ENCODE results near the gene EIF3K. TPM values are rescaled to one million over a fixed set of nuclear protein-coding genes. Genes with fewer than 3 reads are reported as not detected.

Gene EIF3K
- total and polyA plus RNA-seq, 8 donors = 184 to 284 (median 276) TPM

DNA sequence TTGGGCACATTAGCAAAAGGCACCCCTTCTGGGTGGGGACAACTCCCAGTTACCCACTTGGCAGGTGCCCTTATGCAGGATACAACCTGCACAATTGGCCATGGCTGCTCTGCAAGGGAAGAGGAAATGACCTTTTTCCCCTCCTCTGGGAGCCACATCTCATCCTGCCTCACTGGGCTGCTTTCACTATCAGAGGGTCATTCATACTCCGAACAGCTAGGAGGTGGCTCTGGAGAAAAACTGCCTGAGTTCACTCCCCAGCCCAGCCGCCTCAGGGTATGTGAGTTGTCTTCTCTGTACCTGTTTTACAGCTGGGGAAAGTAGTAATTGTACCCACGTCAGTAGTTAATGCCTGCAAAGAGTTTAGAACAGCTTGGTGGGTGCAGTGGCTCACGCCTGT lies 21.4 kb downstream of the EIF3K start:
- Histone ChIP-seq H3K9me3 (no peaks in the 10 kb centered on the region), H3K4me3 (no peak overlapping the region), H3K27ac (peak overlapping the region; percentile 33 to 62), H3K27me3 (no peaks in the 10 kb centered on the region), H3K36me3 (peaks cover 0 to 16% of the 10 kb centered on the region in 2 donors), H3K4me1 (peaks cover 0 to 26% of the 10 kb centered on the region in 2 donors)
- intact Hi-C loops (cut with DNase I) = loop anchor here in 1 of 2 donors (10.0 kb wide), 1 partner anchor 64 kb away; no protein-coding TSS in a partner anchor
- TF ChIP-seq, protein P1, sequence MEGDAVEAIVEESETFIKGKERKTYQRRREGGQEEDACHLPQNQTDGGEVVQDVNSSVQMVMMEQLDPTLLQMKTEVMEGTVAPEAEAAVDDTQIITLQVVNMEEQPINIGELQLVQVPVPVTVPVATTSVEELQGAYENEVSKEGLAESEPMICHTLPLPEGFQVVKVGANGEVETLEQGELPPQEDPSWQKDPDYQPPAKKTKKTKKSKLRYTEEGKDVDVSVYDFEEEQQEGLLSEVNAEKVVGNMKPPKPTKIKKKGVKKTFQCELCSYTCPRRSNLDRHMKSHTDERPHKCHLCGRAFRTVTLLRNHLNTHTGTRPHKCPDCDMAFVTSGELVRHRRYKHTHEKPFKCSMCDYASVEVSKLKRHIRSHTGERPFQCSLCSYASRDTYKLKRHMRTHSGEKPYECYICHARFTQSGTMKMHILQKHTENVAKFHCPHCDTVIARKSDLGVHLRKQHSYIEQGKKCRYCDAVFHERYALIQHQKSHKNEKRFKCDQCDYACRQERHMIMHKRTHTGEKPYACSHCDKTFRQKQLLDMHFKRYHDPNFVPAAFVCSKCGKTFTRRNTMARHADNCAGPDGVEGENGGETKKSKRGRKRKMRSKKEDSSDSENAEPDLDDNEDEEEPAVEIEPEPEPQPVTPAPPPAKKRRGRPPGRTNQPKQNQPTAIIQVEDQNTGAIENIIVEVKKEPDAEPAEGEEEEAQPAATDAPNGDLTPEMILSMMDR (IDR thresholded peaks at IDR 0.05) = no peak
- no peak for ATAC-seq
- DNase-seq = no peak

DNA sequence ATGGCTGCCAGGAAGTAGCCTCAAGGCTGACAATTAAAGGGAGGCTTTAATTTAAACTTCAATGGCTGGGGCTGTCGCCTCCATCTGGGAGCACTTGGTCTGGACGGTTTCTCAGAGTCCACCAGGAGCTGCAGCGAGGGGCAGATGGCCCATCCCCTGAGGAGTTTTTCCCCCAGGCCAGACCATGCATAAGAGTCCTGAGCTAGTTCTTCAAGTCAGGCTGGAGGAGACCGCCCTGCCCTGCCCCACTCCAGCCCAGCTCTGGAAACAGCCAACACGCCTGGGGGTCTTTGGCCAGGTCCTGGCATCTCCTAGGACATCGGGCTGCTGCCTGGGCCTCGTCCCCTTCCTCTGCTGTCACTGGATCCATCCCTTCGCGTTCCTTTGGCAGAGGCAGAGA lies 23.2 kb downstream of the EIF3K start:
- peaks cover 0 to 3% of the 10 kb centered on the region in 2 donors for H3K36me3 ChIP-seq
- TF ChIP-seq, protein P1 (IDR thresholded peaks at IDR 0.05) = no peak
- no peak overlapping the region for H3K4me3 ChIP-seq
- DNase-seq (no peak), ATAC-seq (no peak)
- no peak overlapping the region for H3K27ac ChIP-seq
- no peaks in the 10 kb centered on the region for H3K27me3 ChIP-seq
- H3K9me3 ChIP-seq = no peaks in the 10 kb centered on the region
- intact Hi-C loops (cut with DNase I) = loop anchor here in 1 of 2 donors (10.0 kb wide), 1 partner anchor 63 kb away; no protein-coding TSS in a partner anchor
- peaks cover 0 to 20% of the 10 kb centered on the region in 2 donors for H3K4me1 ChIP-seq

DNA sequence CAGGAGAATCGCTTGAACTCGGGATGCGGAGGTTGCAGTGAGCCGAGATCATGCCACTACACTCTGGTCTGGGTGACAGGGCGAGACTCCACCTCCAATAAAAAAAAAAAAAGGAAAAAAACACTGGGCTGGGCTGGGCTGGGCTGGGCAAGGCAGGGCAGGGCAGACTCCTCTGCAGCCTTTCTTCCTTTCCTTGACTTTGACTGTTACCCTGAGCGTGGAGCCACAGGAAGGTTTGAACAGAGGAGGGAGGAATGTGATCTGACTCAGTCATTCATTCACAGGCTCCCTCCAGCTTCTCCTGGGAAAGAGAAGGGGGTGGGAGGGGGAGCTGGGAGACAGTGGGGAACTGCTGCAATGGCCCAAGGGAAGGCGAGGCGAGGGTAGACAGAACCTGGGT lies 25.7 kb downstream of the EIF3K start:
- Histone ChIP-seq H3K27ac (no peak overlapping the region), H3K9me3 (no peaks in the 10 kb centered on the region), H3K27me3 (no peaks in the 10 kb centered on the region), H3K4me3 (no peak overlapping the region), H3K4me1 (peaks cover 4 to 22% of the 10 kb centered on the region in 2 donors), H3K36me3 (no peaks in the 10 kb centered on the region)
- intact Hi-C loops (cut with DNase I) = loop anchor here in 1 of 2 donors (10.0 kb wide), 1 partner anchor 60 kb away; no protein-coding TSS in a partner anchor
- DNase-seq (no peak), ATAC-seq (no peak)
- TF ChIP-seq, protein P1 (IDR thresholded peaks at IDR 0.05) = no peak

DNA sequence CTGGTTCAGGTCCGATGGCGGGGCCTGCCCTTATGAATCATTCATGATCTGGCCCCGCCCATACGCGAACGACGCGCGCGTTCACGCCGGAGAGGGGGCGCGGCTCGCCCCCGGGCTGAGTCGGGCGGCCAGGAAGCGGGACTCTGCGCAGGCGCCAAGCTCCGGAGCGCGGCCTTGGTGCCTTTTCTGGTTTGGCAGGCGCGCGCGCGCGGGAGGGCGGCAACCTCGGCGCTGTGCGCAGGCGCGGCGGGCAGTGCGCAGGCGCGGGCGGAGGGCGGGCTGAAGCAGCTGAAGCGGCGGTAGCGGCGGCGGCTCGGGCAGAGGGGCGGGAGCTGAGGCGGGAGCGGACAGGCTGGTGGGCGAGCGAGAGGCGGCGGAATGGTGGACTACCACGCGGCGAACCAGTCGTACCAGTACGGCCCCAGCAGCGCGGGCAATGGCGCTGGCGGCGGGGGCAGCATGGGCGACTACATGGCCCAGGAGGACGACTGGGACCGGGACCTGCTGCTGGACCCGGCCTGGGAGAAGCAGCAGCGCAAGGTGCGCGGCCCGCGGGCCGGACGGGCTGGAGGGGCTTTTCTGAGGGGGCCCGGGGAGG lies 28.5 kb downstream of the EIF3K start, which contains the start of gene ACTN4:
Gene ACTN4 (plus strand): TSS at position 282 of the 598 bp plus-strand sequence. CDS start 97 bp downstream, at position 379.
- Histone ChIP-seq H3K27me3 (no peaks in the 10 kb centered on the region), H3K4me1 (peaks cover 30 to 40% of the 10 kb centered on the region in 2 donors), H3K4me3 (peak within 1 kb of the TSS; percentile 57 to 88), H3K27ac (peak within 1 kb of the TSS; percentile 86 to 87), H3K9me3 (no peaks in the 10 kb centered on the region), H3K36me3 (no peaks in the 10 kb centered on the region)
- intact Hi-C loops (cut with DNase I) = loop anchor here in 1 of 2 donors (10.0 kb wide), 1 partner anchor 57 kb away; no protein-coding TSS in a partner anchor
- ATAC-seq (peak; percentile 82), DNase-seq (peak; percentile 97 to 100 (median 99))
- TF ChIP-seq, protein P1 (IDR thresholded peaks at IDR 0.05) = no peak

DNA sequence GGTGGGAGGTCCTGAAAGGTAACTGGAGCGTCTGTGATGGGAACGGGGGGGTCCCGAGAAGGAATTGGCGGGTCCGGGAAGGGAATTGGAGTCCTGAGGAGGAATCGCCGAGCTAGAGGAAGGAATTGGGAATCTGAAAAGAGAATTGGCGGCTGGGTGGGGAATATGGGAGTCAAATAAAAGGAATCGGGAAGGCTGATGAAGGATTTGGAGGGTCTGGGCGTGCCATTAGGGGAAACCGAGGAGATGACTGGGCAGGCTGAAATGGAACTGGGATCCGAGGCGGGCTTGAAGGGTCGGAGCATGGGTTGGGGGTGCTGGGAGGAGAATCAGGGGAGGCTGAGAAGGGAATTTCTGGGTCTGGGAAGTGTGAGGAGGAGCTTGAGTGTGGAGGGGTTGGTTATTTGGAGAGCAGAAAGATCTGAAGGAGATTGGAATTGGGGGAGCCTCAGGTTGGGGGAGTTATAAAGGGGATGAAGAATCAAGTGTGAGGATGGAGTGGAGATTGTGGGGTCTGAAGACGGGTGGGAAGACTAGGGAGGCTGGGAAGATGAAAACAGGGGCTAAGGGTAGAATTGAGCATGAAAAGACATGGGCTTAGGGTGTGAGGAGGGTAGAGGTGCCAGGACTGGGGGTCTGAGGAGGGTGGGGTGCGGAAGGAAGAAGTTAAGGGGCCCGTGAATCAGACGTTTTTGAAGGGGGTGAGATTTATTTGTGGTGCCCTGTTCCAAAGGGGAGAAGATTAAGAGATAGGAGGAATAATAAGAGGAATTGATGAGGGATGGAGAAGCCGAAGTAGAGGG lies 29.2 kb downstream of the EIF3K start:
- intact Hi-C loops (cut with DNase I) = loop anchor here in 1 of 2 donors (10.0 kb wide), 1 partner anchor 57 kb away; no protein-coding TSS in a partner anchor

More for the DNA sequence above, 29.2 kb downstream of the EIF3K start:
- no peak for ATAC-seq
- TF ChIP-seq, protein P1 (IDR thresholded peaks at IDR 0.05) = no peak
- H3K27ac ChIP-seq = peak overlapping the region; percentile 86 to 87
- H3K4me3 ChIP-seq = peak overlapping the region; percentile 57 to 88
- peaks cover 37 to 47% of the 10 kb centered on the region in 2 donors for H3K4me1 ChIP-seq
- H3K36me3 ChIP-seq = no peaks in the 10 kb centered on the region
- no peak for DNase-seq
- no peaks in the 10 kb centered on the region for H3K27me3 ChIP-seq
- no peaks in the 10 kb centered on the region for H3K9me3 ChIP-seq

All from left lung (tissue), 10 donors.